Pons (tissue), 1 donor: Measurements from ENCODE around the gene PRDM8.

Source experiments
- DNase-seq: peaks from one replicate; pipeline ENCODE4 v3.0.0-alpha.2; 2016; ENCODE audit warnings: low spot score

PRDM8 gene

GRCh38 chr4:80201252-80202151 is 4.2 kb downstream of the PRDM8 start:
- peak; percentile 24 for DNase-seq

- DNase-seq, result peak; percentile 19
These were observed 4.9 kb downstream of the PRDM8 start for GRCh38 chr4:80202190-80202711.

GRCh38 chr4:80202741-80203553 is 5.6 kb downstream of the PRDM8 start:
- DNase-seq, result no peak

GRCh38 chr4:80204433-80205011 is 7.2 kb downstream of the PRDM8 start:
- DNase-seq, result no peak

GRCh38 chr4:80206111-80206510 is 8.8 kb downstream of the PRDM8 start:
- DNase-seq, result no peak

- no peak for DNase-seq
These were observed 9.3 kb downstream of the PRDM8 start for GRCh38 chr4:80206521-80207171.

- no peak for DNase-seq
These were observed 9.9 kb downstream of the PRDM8 start for GRCh38 chr4:80207172-80207583.

GRCh38 chr4:80207664-80208063 is 10.4 kb downstream of the PRDM8 start:
- no peak for DNase-seq

- no peak for DNase-seq
These were observed 11.5 kb downstream of the PRDM8 start for GRCh38 chr4:80208610-80209339.

- no peak for DNase-seq
These were observed 12.0 kb downstream of the PRDM8 start for GRCh38 chr4:80209340-80209701.

GRCh38 chr4:80210549-80210948 is 13.2 kb downstream of the PRDM8 start:
- DNase-seq, result no peak

- no peak for DNase-seq
These were observed 16.0 kb downstream of the PRDM8 start for GRCh38 chr4:80213117-80213815.

GRCh38 chr4:80215449-80216052 is 18.2 kb downstream of the PRDM8 start:
- peak; percentile 72 for DNase-seq

GRCh38 chr4:80216100-80216761 is 18.9 kb downstream of the PRDM8 start:
- no peak for DNase-seq

- no peak for DNase-seq
These were observed 22.2 kb downstream of the PRDM8 start for GRCh38 chr4:80219301-80220025.

GRCh38 chr4:80220711-80221110 is 23.4 kb downstream of the PRDM8 start:
- no peak for DNase-seq

GRCh38 chr4:80221161-80221560 is 23.9 kb downstream of the PRDM8 start:
- DNase-seq, result peak; percentile 17

GRCh38 chr4:80225595-80225994 is 28.3 kb downstream of the PRDM8 start:
- no peak for DNase-seq

GRCh38 chr4:80226094-80226493 is 28.8 kb downstream of the PRDM8 start:
- DNase-seq, result no peak
